Left ventricle myocardium superior (tissue), 1 donor: ENCODE measurements around the gene CFAP47. TPM values are rescaled to one million over a fixed set of nuclear protein-coding genes. Genes with fewer than 3 reads are reported as not detected.
"Not testable (repeated sequence)": the region's sequence is repeated elsewhere in the genome, so short reads cannot be mapped to it uniquely, and the experiment has no call there.

Experiments
- ATAC-seq: fragments of 200-7000 bp; cut with Tn5 transposase; one replicate; pipeline ENCODE4 v1.9.1; 2020; ENCODE audit warnings: mild to moderate bottlenecking, moderate library complexity
- DNase-seq: peaks from one replicate; pipeline ENCODE4 v3.0.0-alpha.2; 2020
- intact Hi-C: fragments of 100-400 bp; cut with micrococcal nuclease; formaldehyde crosslinking; loops from one replicate; pipeline ENCODE4 v1.11.0; 2022
- total RNA-seq: library from RNA; stranded (reverse); fragmentation: NEBNext Ultra II Directional; extraction: Animal tissue kit (Norgen Biotek cat#: 25700); gene quantifications from one replicate; pipeline ENCODE4 v1.2.1, GENCODE V29; 2021
- donor health status: DM: no; HTN: yes; CAD: no; lungs with severe emphysema.

CFAP47 gene
- total RNA-seq, 1 donor from 2014 or later: not detected

- intact Hi-C loops: no loop called here
- no peak for DNase-seq
- ATAC-seq: no peak
Measured at GRCh38 chrX:36199928-36200327, 280.4 kb downstream of the CFAP47 start.

- intact Hi-C loops: no loop called here
- no peak for ATAC-seq
- no peak for DNase-seq
Measured at GRCh38 chrX:36214924-36215323, 295.4 kb downstream of the CFAP47 start.

- ATAC-seq: no peak
- DNase-seq: no peak
- intact Hi-C loops: no loop called here
Measured at GRCh38 chrX:36218801-36219200, 299.3 kb downstream of the CFAP47 start.

- intact Hi-C loops, ATAC-seq, DNase-seq: not testable (repeated sequence)
Measured at GRCh38 chrX:36234840-36235528, 315.4 kb downstream of the CFAP47 start.

GRCh38 chrX:36241397-36241796 is 321.9 kb downstream of the CFAP47 start:
- DNase-seq (no peak), ATAC-seq (no peak)
- intact Hi-C loops: no loop called here

GRCh38 chrX:36266155-36266554 is 346.6 kb downstream of the CFAP47 start:
- no peak for ATAC-seq
- DNase-seq: no peak
- intact Hi-C loops: no loop called here

GRCh38 chrX:36310136-36310535 is 390.6 kb downstream of the CFAP47 start:
- no peak for DNase-seq
- intact Hi-C loops: no loop called here

GRCh38 chrX:36314303-36314702 is 394.8 kb downstream of the CFAP47 start:
- intact Hi-C loops: no loop called here
- DNase-seq: no peak
- no peak for ATAC-seq

More at GRCh38 chrX:36310136-36310535, 390.6 kb downstream of the CFAP47 start:
- ATAC-seq: no peak

GRCh38 chrX:36334572-36334971 is 415.0 kb downstream of the CFAP47 start:
- ATAC-seq (no peak), DNase-seq (no peak)
- intact Hi-C loops: no loop called here

GRCh38 chrX:36336751-36337150 is 417.2 kb downstream of the CFAP47 start:
- intact Hi-C loops: no loop called here
- no peak for ATAC-seq
- DNase-seq: no peak

GRCh38 chrX:36344301-36344700 is 424.8 kb downstream of the CFAP47 start:
- DNase-seq (no peak), ATAC-seq (no peak)
- intact Hi-C loops: no loop called here

- ATAC-seq (no peak), DNase-seq (no peak)
- intact Hi-C loops: no loop called here
Measured at GRCh38 chrX:36348509-36348908, 429.0 kb downstream of the CFAP47 start.

- intact Hi-C loops: no loop called here
- DNase-seq (no peak), ATAC-seq (no peak)
Measured at GRCh38 chrX:36357855-36358254, 438.3 kb downstream of the CFAP47 start.

- DNase-seq: no peak
- intact Hi-C loops: no loop called here
- no peak for ATAC-seq
Measured at GRCh38 chrX:36364262-36364661, 444.7 kb downstream of the CFAP47 start.

GRCh38 chrX:36383495-36383894 is 464.0 kb downstream of the CFAP47 start:
- ATAC-seq: no peak
- no peak for DNase-seq
- intact Hi-C loops: no loop called here

GRCh38 chrX:36388901-36389300 is 469.4 kb downstream of the CFAP47 start:
- ATAC-seq: no peak
- intact Hi-C loops: no loop called here
- no peak for DNase-seq

- intact Hi-C loops: no loop called here
- ATAC-seq: no peak
- no peak for DNase-seq
Measured at GRCh38 chrX:36401774-36402173, 482.2 kb downstream of the CFAP47 start.

- no peak for DNase-seq
- ATAC-seq: no peak
- intact Hi-C loops: no loop called here
Measured at GRCh38 chrX:36407836-36408235, 488.3 kb downstream of the CFAP47 start.

- DNase-seq: no peak
- intact Hi-C loops: no loop called here
- no peak for ATAC-seq
Measured at GRCh38 chrX:36414056-36414455, 494.5 kb downstream of the CFAP47 start.

GRCh38 chrX:36422368-36422767 is 502.8 kb downstream of the CFAP47 start:
- intact Hi-C loops: no loop called here
- DNase-seq (no peak), ATAC-seq (no peak)

GRCh38 chrX:36431819-36432218 is 512.3 kb downstream of the CFAP47 start:
- DNase-seq (no peak), ATAC-seq (no peak)
- intact Hi-C loops: no loop called here

GRCh38 chrX:36434522-36434921 is 515.0 kb downstream of the CFAP47 start:
- DNase-seq (no peak), ATAC-seq (no peak)
- intact Hi-C loops: no loop called here
